Smooth muscle cell (in vitro differentiated cells): ENCODE data around the gene SNX2. TPM values are rescaled to one million over a fixed set of nuclear protein-coding genes. Genes with fewer than 3 reads are reported as not detected.

Source experiments
- DNase-seq: peaks from one replicate; lab custom pipeline; 2025; ENCODE audit not compliant: unreplicated experiment; lab: John Stamatoyannopoulos, UW
- H2AFZ ChIP-seq: fragments of 200-600 bp; sonication (generic); 2 replicates; pipeline ENCODE4 v1.6.0; 2016; ENCODE audit warnings: antibody characterized with exemption, low read depth, mild to moderate bottlenecking
- H3F3A ChIP-seq: fragments of 200-600 bp; sonication (generic); 2 replicates; pipeline ENCODE4 v1.6.0; 2017; ENCODE audit warnings: antibody characterized with exemption, low read depth
- H3K27ac ChIP-seq: fragments of 200-600 bp; sonication (generic); 2 replicates; pipeline ENCODE4 v1.5.1; 2016; ENCODE audit warnings: low read depth, mild to moderate bottlenecking
- H3K27me3 ChIP-seq: fragments of 200-600 bp; sonication (generic); 2 replicates; pipeline ENCODE4 v1.6.1; 2016; ENCODE audit warnings: low read depth, mild to moderate bottlenecking
- H3K36me3 ChIP-seq: fragments of 200-600 bp; sonication (generic); 2 replicates; pipeline ENCODE4 v1.5.1; 2016; ENCODE audit warnings: low read depth
- H3K4me1 ChIP-seq: fragments of 200-600 bp; sonication (generic); 2 replicates; pipeline ENCODE4 v1.5.1; 2016; ENCODE audit warnings: low read depth
- H3K4me2 ChIP-seq: fragments of 200-600 bp; sonication (generic); 2 replicates; pipeline ENCODE4 v1.6.0; 2016; ENCODE audit warnings: mild to moderate bottlenecking
- H3K4me3 ChIP-seq: fragments of 200-600 bp; sonication (generic); 2 replicates; pipeline ENCODE4 v1.5.1; 2016; ENCODE audit warnings: mild to moderate bottlenecking
- H3K79me2 ChIP-seq: fragments of 200-600 bp; sonication (generic); 2 replicates; pipeline ENCODE4 v1.6.0; 2016; ENCODE audit warnings: low read depth, mild to moderate bottlenecking
- H3K9ac ChIP-seq: fragments of 200-600 bp; sonication (generic); 2 replicates; pipeline ENCODE4 v1.6.0; 2016; ENCODE audit warnings: low read depth
- H3K9me3 ChIP-seq: fragments of 200-600 bp; sonication (generic); replicated peaks from 2 replicates; pipeline ENCODE4 v1.5.1; 2016; ENCODE audit warnings: low read depth
- H4K20me1 ChIP-seq: fragments of 200-600 bp; sonication (generic); 2 replicates; pipeline ENCODE4 v1.6.0; 2016; ENCODE audit warnings: low read depth
- WGBS: methylation state at CpG from one replicate; pipeline ENCODE4 v1.1.7; 2016; ENCODE audit warnings: low lambda C conversion rate; 5-methylcytosine and 5-hydroxymethylcytosine counted together
- polyA plus RNA-seq: library from polyadenylated mRNA; unstranded; fragments of >200 nt; fragmentation: Nextera tagmentation; extraction: Ambion mirVana; gene quantifications from 2 replicates; pipeline ENCODE4 v1.2.1, GENCODE V29; 2016
- total RNA-seq: library from RNA; depleted of rRNA; stranded (reverse); fragments of >200 nt; gene quantifications from 2 replicates; pipeline ENCODE4 v1.2.3, GENCODE V29; 2014
- TF ChIP-seq, protein P1 (sequence below): fragments of 200-600 bp; sonication (generic); IDR thresholded peaks from 2 replicates; pipeline ENCODE4 v1.5.1; 2017; ENCODE audit warnings: borderline replicate concordance, mild to moderate bottlenecking, antibody characterized with exemption; ENCODE audit not compliant: insufficient read depth, poor library complexity, severe bottlenecking

The SNX2 gene
- total and polyA plus RNA-seq, 2 experiments from 2014 or later = 70.1 to 89.3 TPM

DNA sequence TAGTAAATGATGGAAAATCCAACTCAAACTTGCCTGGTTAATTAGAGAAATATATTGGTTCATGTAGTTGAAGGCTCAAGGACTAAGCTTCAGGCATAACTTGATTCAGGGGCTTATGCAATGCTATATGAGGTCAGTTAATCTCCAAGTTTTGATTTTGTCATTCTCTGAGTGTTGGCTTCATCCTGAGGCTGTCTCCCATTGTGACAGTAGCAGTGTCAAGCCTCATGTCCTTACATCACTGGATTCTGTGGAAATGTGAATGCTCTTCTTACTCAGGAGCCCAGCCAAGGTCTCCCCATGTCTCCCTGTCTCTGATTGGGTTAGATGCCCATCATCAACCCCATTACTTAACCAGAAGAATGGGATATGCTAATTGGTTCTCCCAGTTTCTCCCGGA is 44.4 kb upstream of the SNX2 start:
- no peaks in the 10 kb centered on the region for H3K36me3 ChIP-seq
- H4K20me1 ChIP-seq = no peaks in the 10 kb centered on the region
- no peak overlapping the region for H3K4me3 ChIP-seq
- no peak overlapping the region for H3K27ac ChIP-seq
- H3F3A ChIP-seq = no peaks in the 10 kb centered on the region
- no peak overlapping the region for H3K9ac ChIP-seq
- H3K9me3 ChIP-seq = no peaks in the 10 kb centered on the region
- H3K79me2 ChIP-seq = no peaks in the 10 kb centered on the region
- TF ChIP-seq, protein P1, sequence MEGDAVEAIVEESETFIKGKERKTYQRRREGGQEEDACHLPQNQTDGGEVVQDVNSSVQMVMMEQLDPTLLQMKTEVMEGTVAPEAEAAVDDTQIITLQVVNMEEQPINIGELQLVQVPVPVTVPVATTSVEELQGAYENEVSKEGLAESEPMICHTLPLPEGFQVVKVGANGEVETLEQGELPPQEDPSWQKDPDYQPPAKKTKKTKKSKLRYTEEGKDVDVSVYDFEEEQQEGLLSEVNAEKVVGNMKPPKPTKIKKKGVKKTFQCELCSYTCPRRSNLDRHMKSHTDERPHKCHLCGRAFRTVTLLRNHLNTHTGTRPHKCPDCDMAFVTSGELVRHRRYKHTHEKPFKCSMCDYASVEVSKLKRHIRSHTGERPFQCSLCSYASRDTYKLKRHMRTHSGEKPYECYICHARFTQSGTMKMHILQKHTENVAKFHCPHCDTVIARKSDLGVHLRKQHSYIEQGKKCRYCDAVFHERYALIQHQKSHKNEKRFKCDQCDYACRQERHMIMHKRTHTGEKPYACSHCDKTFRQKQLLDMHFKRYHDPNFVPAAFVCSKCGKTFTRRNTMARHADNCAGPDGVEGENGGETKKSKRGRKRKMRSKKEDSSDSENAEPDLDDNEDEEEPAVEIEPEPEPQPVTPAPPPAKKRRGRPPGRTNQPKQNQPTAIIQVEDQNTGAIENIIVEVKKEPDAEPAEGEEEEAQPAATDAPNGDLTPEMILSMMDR = no peak
- no peaks in the 10 kb centered on the region for H3K27me3 ChIP-seq
- WGBS = 100% methylated on average over 1 of the region's 1 CpG
- peaks cover 5% of the 10 kb centered on the region for H3K4me1 ChIP-seq
- H3K4me2 ChIP-seq = no peak overlapping the region
- DNase-seq = no peak
- H2AFZ ChIP-seq = no peak overlapping the region

DNA sequence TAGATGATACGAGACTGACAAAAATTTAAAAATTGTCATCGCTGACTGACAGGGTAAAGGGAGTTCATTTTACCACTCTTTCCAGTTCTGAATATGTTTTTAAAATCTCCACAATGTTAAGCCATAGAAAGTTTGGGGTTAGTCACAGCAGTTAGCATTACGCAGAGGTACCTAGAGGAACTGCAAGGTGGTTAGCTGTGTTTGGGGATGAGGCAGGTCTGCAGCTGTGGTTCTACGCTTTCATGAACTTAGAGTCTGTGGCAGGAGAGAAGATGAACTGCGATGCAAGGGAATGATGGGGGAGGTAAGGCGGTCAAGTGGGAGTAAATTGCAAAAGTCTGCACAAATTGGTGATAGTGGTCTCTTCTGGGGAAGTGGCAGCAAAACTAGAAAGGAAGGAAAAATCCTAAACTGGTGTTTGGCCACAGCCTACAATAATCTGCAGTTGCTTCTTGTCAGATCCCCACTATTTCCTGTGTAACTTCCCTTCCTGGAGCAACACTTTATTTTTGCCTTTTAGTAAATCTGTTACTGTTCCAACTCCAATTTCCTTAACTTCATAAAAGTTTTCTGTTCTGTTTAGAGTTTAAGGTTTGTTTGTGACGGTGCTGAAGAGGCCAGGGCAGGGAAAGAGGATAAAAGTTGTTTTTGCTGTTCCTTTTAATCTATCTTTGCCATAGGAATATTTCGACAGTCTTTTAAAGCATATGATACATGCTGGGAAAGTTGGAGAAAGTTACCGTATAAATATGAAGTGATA is 38.6 kb upstream of the SNX2 start:
- no peaks in the 10 kb centered on the region for H3K79me2 ChIP-seq
- no peaks in the 10 kb centered on the region for H3K4me1 ChIP-seq
- peaks cover 3% of the 10 kb centered on the region for H3F3A ChIP-seq
- H3K36me3 ChIP-seq = no peaks in the 10 kb centered on the region
- no peak overlapping the region for H3K4me3 ChIP-seq
- no peak for DNase-seq
- H3K9ac ChIP-seq = no peak overlapping the region
- TF ChIP-seq, protein P1 = no peak
- peak overlapping the region; percentile 98 for H2AFZ ChIP-seq
- WGBS = 76% methylated on average over 9 of the region's 9 CpGs
- no peaks in the 10 kb centered on the region for H3K27me3 ChIP-seq
- H4K20me1 ChIP-seq = no peaks in the 10 kb centered on the region
- peak overlapping the region; percentile 17 for H3K27ac ChIP-seq
- no peaks in the 10 kb centered on the region for H3K9me3 ChIP-seq
- H3K4me2 ChIP-seq = peak overlapping the region; percentile 60

DNA sequence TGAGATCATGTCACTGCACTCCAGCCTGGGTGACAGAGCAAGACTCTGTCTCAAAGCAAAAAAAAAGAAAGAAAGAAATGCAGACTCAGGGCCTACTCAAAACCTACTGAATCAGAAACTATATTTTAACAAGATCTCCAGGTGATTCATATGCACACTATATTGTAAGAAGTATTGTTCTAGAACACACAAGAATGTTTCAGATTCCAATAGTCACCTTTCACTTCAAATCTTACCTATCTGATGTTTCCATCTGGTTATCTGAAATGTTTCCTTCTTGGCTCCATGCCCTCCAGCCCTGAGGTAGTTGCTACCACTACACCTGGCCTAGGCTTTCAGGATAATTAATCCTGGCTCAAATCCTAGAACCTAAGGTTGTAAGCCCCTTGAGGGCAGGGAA is 36.8 kb upstream of the SNX2 start:
- no peak overlapping the region for H2AFZ ChIP-seq
- TF ChIP-seq, protein P1 = no peak
- no peak overlapping the region for H3K4me2 ChIP-seq
- no peaks in the 10 kb centered on the region for H3K79me2 ChIP-seq
- no peak overlapping the region for H3K4me3 ChIP-seq
- peaks cover 3% of the 10 kb centered on the region for H3F3A ChIP-seq
- H3K4me1 ChIP-seq = no peaks in the 10 kb centered on the region
- DNase-seq = no peak
- H3K36me3 ChIP-seq = no peaks in the 10 kb centered on the region
- no peak overlapping the region for H3K27ac ChIP-seq
- H3K9me3 ChIP-seq = no peaks in the 10 kb centered on the region
- H4K20me1 ChIP-seq = no peaks in the 10 kb centered on the region
- H3K9ac ChIP-seq = no peak overlapping the region
- H3K27me3 ChIP-seq = no peaks in the 10 kb centered on the region

DNA sequence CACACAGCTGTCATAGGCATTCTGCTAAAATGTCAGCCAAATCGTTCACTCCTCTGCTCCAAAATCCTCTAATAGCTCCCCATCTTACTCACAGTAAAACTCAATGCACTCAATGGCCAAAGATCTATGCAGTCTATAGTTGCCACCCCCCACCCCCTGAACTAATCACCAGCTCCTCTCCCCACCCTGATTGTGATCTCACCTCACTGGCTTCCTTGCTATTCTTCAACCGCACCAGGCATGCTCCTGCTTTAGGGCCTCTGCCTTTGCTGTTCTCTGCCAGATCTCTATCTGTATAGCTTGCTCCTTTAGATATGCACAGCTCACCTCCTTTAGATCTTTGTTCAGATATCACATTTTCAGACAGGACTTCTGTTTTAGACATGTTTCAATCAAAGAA is 33.2 kb upstream of the SNX2 start:
- H3K27ac ChIP-seq = peak overlapping the region; percentile 78
- H3K4me3 ChIP-seq = no peak overlapping the region
- H3K27me3 ChIP-seq = no peaks in the 10 kb centered on the region
- H3K36me3 ChIP-seq = no peaks in the 10 kb centered on the region
- H4K20me1 ChIP-seq = no peaks in the 10 kb centered on the region
- 34% methylated on average over 2 of the region's 2 CpGs for WGBS
- H2AFZ ChIP-seq = no peak overlapping the region
- H3K4me2 ChIP-seq = no peak overlapping the region
- H3K9me3 ChIP-seq = no peaks in the 10 kb centered on the region
- H3K79me2 ChIP-seq = no peaks in the 10 kb centered on the region
- no peak for DNase-seq
- H3K4me1 ChIP-seq = no peaks in the 10 kb centered on the region
- H3F3A ChIP-seq = peaks cover under 1% of the 10 kb centered on the region
- no peak overlapping the region for H3K9ac ChIP-seq
- TF ChIP-seq, protein P1 = no peak
